CD4-positive, alpha-beta T cell (primary cell): ENCODE results near the gene ZNF615. TPM values are rescaled to one million over a fixed set of nuclear protein-coding genes. Genes with fewer than 3 reads are reported as not detected.
"Not testable (repeated sequence)": the region's sequence is repeated elsewhere in the genome, so short reads cannot be mapped to it uniquely, and the experiment has no call there.

Source experiments
- ATAC-seq: fragments of 200-7000 bp; cut with Tn5 transposase; one replicate; pipeline ENCODE4 v1.10.0; 2022; ENCODE audit warnings: mild to moderate bottlenecking; ENCODE audit not compliant: poor library complexity
- CTCF ChIA-PET: fragments of 350-600 bp; sonication (Branson Sonifier 250); formaldehyde crosslinking; loops from one replicate; lab custom pipeline; 2021; ENCODE audit warnings: antibody characterized with exemption, inconsistent platforms; lab: Charles Lee
- POLR2A ChIA-PET: fragments of 350-600 bp; sonication (Branson Sonifier 250); formaldehyde crosslinking; loops from one replicate; lab custom pipeline; 2021; ENCODE audit warnings: antibody characterized with exemption, inconsistent platforms; lab: Charles Lee
- DNase-seq, 14 experiments: peaks; one replicate each; pipeline ENCODE4 v3.0.0-alpha.2; 2013 to 2020; ENCODE audit warnings: mixed read lengths in 2 of 14
- H3K27ac ChIP-seq, 2 donors: one replicate each; pipeline versions ENCODE4 v1.5.1 to v1.7.0; 2013; ENCODE audit warnings: low read length in 2 of 2, low read depth in 1 of 2, mild to moderate bottlenecking in 1 of 2
- H3K27me3 ChIP-seq, 2 experiments: 1 replicate in 1 of 2; 2 replicates in 1 of 2; pipeline versions ENCODE4 v1.6.1 to v1.7.0; 2013; ENCODE audit warnings: low read length in 2 of 2, control low read depth in 1 of 2, mild to moderate bottlenecking in 1 of 2, moderate library complexity in 1 of 2; ENCODE audit not compliant: insufficient read depth in 2 of 2, control insufficient read depth in 1 of 2
- H3K36me3 ChIP-seq: one replicate; pipeline ENCODE4 v1.6.1; 2013; ENCODE audit warnings: low read length, control low read depth; ENCODE audit not compliant: insufficient read depth
- H3K4me1 ChIP-seq: one replicate; pipeline ENCODE4 v1.6.1; 2013; ENCODE audit warnings: low read length, control low read depth; ENCODE audit not compliant: insufficient read depth
- H3K4me3 ChIP-seq: one replicate; pipeline ENCODE4 v1.5.1; 2013; ENCODE audit warnings: mild to moderate bottlenecking, low read length, moderate library complexity
- H3K9me3 ChIP-seq, 2 experiments: 1 replicate in 1 of 2; 2 replicates in 1 of 2; pipeline versions ENCODE4 v1.6.1 to v1.7.0; 2013; ENCODE audit warnings: low read length in 2 of 2, mild to moderate bottlenecking in 2 of 2, control low read depth in 1 of 2, moderate library complexity in 1 of 2; ENCODE audit not compliant: control insufficient read depth in 1 of 2, insufficient read depth in 1 of 2
- H3K27ac Mint-ChIP-seq: one replicate; pipeline ENCODE4 v1.8.0; 2020; ENCODE audit warnings: mixed read lengths
- H3K27me3 Mint-ChIP-seq: one replicate; pipeline ENCODE4 v1.8.0; 2021; ENCODE audit warnings: mixed read lengths
- H3K36me3 Mint-ChIP-seq: one replicate; pipeline ENCODE4 v1.8.0; 2021; ENCODE audit warnings: low read depth, mixed read lengths
- H3K4me1 Mint-ChIP-seq: one replicate; pipeline ENCODE4 v1.8.0; 2021; ENCODE audit warnings: low read depth, mixed read lengths
- H3K4me3 Mint-ChIP-seq: one replicate; pipeline ENCODE4 v1.8.0; 2020; ENCODE audit warnings: mild to moderate bottlenecking, mixed read lengths
- H3K9me3 Mint-ChIP-seq: one replicate; pipeline ENCODE4 v1.8.0; 2020; ENCODE audit warnings: mixed read lengths
- intact Hi-C, 2 experiments: fragments of 100-400 bp; cut with DNase I in 1 of 2; cut with micrococcal nuclease in 1 of 2; formaldehyde crosslinking; loops; one replicate each; pipeline versions ENCODE4 v1.15.1 to v1.9.0; 2023 to 2025; cut with DNase I, micrococcal nuclease
- total RNA-seq, 174 experiments: library from RNA in 2 of 174; stranded (reverse) in 2 of 174; gene quantifications; one replicate each; pipeline ENCODE4 v1.2.3 and lab custom pipeline; 2021 to 2026
- TF ChIP-seq, protein P1 (sequence below): fragments of 200-600 bp; IDR thresholded peaks from one replicate; pipeline ENCODE4 v1.8.0; 2022; ENCODE audit warnings: antibody characterized with exemption, mild to moderate bottlenecking

ZNF615 gene
- total RNA-seq, 2 experiments from 2014 or later, result 8.9 to 9.2 TPM

DNA sequence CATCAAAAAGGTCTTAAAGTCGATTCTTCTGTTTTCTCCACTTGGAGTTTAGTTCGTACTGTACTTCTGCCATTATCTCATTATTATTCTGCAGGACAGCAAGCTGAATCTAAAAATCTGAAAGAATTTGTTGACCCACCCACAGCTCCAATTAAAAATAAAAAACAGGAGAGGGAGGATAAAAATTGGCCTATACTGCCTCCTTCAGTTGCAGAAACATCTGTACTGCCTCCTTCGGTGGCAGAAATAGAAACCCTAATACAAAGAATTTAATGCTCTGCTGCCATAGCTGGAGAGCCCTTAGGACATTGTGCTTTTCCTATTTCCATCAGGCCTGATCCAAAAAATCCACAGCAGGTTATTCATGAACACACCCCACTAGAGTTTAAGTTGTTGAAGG, 31.2 kb downstream of the ZNF615 start:
- Mint-ChIP-seq H3K36me3 (peaks cover 100% of the 10 kb centered on the region), H3K27me3 (no peaks in the 10 kb centered on the region), H3K4me3 (no peak overlapping the region), H3K9me3 (peaks cover 14% of the 10 kb centered on the region), H3K4me1 (no peaks in the 10 kb centered on the region), H3K27ac (no peak overlapping the region)
- Histone ChIP-seq H3K36me3 (peaks cover 64% of the 10 kb centered on the region), H3K4me1 (no peaks in the 10 kb centered on the region), H3K4me3 (no peak overlapping the region), H3K9me3 (peaks cover 54 to 100% of the 10 kb centered on the region in 2 experiments), H3K27ac (no peak overlapping the region), H3K27me3 (no peaks in the 10 kb centered on the region)
- DNase-seq (no peak), ATAC-seq (no peak)
- TF ChIP-seq, protein P1, sequence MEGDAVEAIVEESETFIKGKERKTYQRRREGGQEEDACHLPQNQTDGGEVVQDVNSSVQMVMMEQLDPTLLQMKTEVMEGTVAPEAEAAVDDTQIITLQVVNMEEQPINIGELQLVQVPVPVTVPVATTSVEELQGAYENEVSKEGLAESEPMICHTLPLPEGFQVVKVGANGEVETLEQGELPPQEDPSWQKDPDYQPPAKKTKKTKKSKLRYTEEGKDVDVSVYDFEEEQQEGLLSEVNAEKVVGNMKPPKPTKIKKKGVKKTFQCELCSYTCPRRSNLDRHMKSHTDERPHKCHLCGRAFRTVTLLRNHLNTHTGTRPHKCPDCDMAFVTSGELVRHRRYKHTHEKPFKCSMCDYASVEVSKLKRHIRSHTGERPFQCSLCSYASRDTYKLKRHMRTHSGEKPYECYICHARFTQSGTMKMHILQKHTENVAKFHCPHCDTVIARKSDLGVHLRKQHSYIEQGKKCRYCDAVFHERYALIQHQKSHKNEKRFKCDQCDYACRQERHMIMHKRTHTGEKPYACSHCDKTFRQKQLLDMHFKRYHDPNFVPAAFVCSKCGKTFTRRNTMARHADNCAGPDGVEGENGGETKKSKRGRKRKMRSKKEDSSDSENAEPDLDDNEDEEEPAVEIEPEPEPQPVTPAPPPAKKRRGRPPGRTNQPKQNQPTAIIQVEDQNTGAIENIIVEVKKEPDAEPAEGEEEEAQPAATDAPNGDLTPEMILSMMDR, result no peak
- intact Hi-C loops, result no loop called here
- ChIA-PET CTCF (no interaction called here), POLR2A (no interaction called here)

DNA sequence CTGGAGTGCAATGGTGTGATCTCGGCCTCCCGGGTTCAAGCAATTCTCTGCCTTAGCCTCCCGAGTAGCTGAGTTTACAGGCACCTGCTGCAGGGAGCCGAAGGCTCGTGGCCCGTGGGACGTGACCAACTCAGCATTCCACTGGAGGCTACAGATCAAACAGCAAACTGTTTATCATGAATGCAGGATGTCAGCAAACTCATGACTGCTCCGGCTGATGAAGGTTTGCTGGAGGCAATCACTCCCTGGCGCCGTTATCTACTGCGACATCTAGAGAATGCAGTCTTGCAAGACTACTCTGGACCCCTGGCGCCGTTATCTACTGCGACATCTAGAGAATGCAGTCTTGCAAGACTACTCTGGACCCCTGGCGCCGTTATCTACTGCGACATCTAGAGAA, 32.2 kb downstream of the ZNF615 start:
- H3K27me3 ChIP-seq, ATAC-seq, H3K4me3 ChIP-seq, POLR2A ChIA-PET, DNase-seq, intact Hi-C loops, H3K4me1 Mint-ChIP-seq, H3K27me3 Mint-ChIP-seq, H3K4me3 Mint-ChIP-seq, CTCF ChIA-PET, H3K27ac ChIP-seq, H3K4me1 ChIP-seq, H3K27ac Mint-ChIP-seq: not testable (repeated sequence)
- peaks cover 20% of the 10 kb centered on the region for H3K9me3 Mint-ChIP-seq
- H3K36me3 ChIP-seq, result peaks cover 66% of the 10 kb centered on the region
- H3K9me3 ChIP-seq, result peaks cover 54 to 100% of the 10 kb centered on the region in 2 experiments
- H3K36me3 Mint-ChIP-seq, result peaks cover 100% of the 10 kb centered on the region

DNA sequence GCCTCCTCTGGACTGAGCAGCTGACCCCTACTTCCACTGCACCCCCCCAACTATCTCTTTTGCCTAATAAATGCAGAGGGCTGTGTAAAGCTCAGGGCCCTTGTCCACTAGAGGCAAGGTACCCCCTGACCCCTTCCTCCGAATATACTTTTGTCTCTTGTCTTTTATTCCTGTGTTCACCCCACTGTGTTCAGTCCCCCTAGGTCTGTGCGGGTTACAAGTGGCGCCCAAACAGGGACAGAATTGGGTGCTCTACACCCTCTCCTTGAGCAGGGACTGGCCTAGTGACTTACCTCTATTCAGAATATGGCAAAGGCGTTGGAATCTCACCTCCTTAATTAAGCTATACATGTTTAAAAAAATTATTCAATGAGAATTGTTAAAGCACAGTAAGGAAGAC, 36.4 kb downstream of the ZNF615 start:
- H3K9me3 ChIP-seq, result peaks cover 62 to 99% of the 10 kb centered on the region in 2 experiments
- DNase-seq (peak in 5 of 14 experiments; percentile 8 to 39 (median 16)), ATAC-seq (no peak)
- H3K4me3 Mint-ChIP-seq, result no peak overlapping the region
- H3K4me1 Mint-ChIP-seq, result no peaks in the 10 kb centered on the region
- H3K36me3 Mint-ChIP-seq, result peaks cover 97% of the 10 kb centered on the region
- ChIA-PET POLR2A (no interaction called here), CTCF (no interaction called here)
- no peak overlapping the region for H3K27ac ChIP-seq
- no peak overlapping the region for H3K4me3 ChIP-seq
- H3K36me3 ChIP-seq, result peaks cover 83% of the 10 kb centered on the region
- H3K27ac Mint-ChIP-seq, result no peak overlapping the region
- TF ChIP-seq, protein P1, result no peak
- intact Hi-C loops, result no loop called here
- H3K4me1 ChIP-seq, result no peaks in the 10 kb centered on the region
- peaks cover 14% of the 10 kb centered on the region for H3K9me3 Mint-ChIP-seq
- no peaks in the 10 kb centered on the region for H3K27me3 ChIP-seq
- H3K27me3 Mint-ChIP-seq, result no peaks in the 10 kb centered on the region

DNA sequence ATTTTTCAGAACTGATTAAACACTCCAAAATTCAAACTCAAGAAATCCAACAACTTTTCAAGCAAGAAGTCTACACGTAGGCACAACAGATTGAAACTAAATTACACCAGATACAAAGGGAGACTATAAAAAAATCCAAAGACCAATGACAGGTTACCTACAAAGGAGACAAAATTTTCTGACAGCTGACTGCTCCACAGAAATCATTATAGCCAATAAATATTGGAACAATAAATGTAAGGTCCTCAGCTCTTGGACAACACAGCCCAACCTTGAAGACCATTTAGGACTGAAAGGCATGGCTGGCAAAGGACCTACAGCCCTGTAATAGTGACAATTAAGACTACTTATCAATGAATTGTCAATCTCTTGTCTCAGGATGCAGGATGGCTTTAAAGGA, 37.3 kb downstream of the ZNF615 start:
- no peak for DNase-seq
- no peak overlapping the region for H3K27ac Mint-ChIP-seq
- CTCF ChIA-PET, result no interaction called here
- intact Hi-C loops, result no loop called here
- no peaks in the 10 kb centered on the region for H3K4me1 ChIP-seq
- no peaks in the 10 kb centered on the region for H3K27me3 Mint-ChIP-seq
- no peaks in the 10 kb centered on the region for H3K4me1 Mint-ChIP-seq
- H3K9me3 Mint-ChIP-seq, result peaks cover 14% of the 10 kb centered on the region
- H3K27ac ChIP-seq, result no peak overlapping the region
- TF ChIP-seq, protein P1, result no peak
- H3K9me3 ChIP-seq, result peaks cover 61 to 99% of the 10 kb centered on the region in 2 experiments
- H3K36me3 Mint-ChIP-seq, result peaks cover 97% of the 10 kb centered on the region
- H3K27me3 ChIP-seq, result no peaks in the 10 kb centered on the region
- ATAC-seq, result no peak
- no peak overlapping the region for H3K4me3 Mint-ChIP-seq
- POLR2A ChIA-PET, result interaction anchor here (0.6 kb wide), 1 partner anchor 11 kb away, joined by 3 read pairs; no protein-coding TSS in a partner anchor
- no peak overlapping the region for H3K4me3 ChIP-seq
- peaks cover 92% of the 10 kb centered on the region for H3K36me3 ChIP-seq
